Activated CD8-positive, alpha-beta memory T cell treated with anti-CD3 and anti-CD28 coated beads for 36 hours (primary cell): ENCODE measurements around the gene GARIN1A. TPM values are rescaled to one million over a fixed set of nuclear protein-coding genes. Genes with fewer than 3 reads are reported as not detected.

ENCODE experiments used
- CTCF ChIA-PET: fragments of 350-600 bp; sonication (Branson Sonifier 250); formaldehyde crosslinking; loops from one replicate; lab custom pipeline; 2021; ENCODE audit warnings: antibody characterized with exemption; lab: Charles Lee
- POLR2A ChIA-PET: fragments of 350-600 bp; sonication (Branson Sonifier 250); formaldehyde crosslinking; loops from one replicate; lab custom pipeline; 2021; ENCODE audit warnings: antibody characterized with exemption; lab: Charles Lee
- total RNA-seq, 2 experiments: library from RNA; stranded (reverse); gene quantifications; one replicate each; pipeline ENCODE4 v1.2.3, GENCODE V29; 2021

GARIN1A gene
- total RNA-seq, 2 experiments from 2014 or later: 0.21 to 0.30 TPM

DNA sequence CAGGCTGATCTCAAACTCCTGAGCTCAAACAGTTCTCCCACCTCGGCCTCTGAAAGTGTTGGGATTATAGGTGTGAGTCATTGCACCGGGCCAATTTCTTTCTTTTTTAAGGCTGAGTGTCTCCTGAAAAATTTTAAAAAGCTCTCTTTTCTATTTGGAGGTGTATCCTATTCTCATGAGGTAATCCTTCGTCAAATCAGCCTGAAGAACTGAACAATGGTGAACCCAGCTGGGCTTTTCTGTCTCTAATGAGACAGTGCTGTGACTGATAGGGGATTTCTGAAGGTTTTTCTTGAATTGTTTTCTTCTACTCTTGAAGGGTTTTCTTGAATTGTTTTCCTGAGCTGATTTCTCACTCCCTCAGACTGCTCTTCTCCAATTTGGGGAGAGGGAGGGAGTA lies 36.1 kb downstream of the GARIN1A start:
- POLR2A ChIA-PET: no interaction called here
- CTCF ChIA-PET: no interaction called here

- CTCF ChIA-PET: no interaction called here
- POLR2A ChIA-PET: no interaction called here
Observed at GRCh38 chr7:128708824-128709223, 36.7 kb downstream of the GARIN1A start.

DNA sequence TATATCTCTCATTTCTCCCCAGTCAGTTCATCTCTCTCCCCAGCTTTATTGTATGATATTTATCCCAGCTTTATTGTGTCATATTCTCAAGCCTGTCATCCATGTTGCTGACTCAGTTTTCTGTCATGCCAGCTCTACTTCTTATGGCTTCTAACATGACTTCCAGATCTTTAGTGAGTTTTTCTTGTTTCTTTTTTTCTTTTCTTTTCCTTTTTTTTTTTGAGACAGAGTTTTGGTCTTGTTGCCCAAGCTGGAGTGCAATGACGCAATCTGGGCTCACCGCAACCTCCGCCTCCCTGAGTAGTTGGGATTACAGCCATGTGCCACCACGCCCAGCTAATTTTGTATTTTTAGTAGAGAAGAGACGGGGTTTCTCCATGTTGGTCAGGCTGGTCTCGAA lies 38.4 kb downstream of the GARIN1A start:
- POLR2A ChIA-PET: no interaction called here
- CTCF ChIA-PET: no interaction called here

DNA sequence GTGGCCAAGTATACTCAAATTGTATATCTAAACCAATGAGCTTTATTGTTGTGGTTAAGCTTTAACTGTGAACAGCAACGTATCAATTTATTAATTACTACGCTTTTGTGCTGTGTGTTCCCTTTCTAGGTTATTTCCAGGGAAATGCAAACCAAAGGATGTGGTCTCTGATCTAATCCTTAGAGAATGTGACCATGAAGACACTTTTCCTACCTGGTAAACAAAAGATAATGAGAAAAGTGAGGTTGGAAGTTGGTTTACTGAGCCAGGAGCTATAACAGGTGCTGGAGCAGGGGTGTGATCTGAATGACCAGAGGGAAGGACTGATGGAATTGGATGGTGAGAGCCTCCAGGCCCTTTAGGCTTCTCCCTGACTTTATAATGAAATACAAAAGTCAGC lies 41.7 kb downstream of the GARIN1A start:
- ChIA-PET CTCF (no interaction called here), POLR2A (no interaction called here)

GRCh38 chr7:128714701-128715495 lies 42.8 kb downstream of the GARIN1A start:
- POLR2A ChIA-PET: no interaction called here
- CTCF ChIA-PET: no interaction called here

GRCh38 chr7:128718967-128719642 lies 47.0 kb downstream of the GARIN1A start:
- ChIA-PET CTCF (interaction anchor here (0.7 kb wide), 1 partner anchor 783 kb away, joined by 4 read pairs; no protein-coding TSS in a partner anchor), POLR2A (interaction anchor here (0.7 kb wide), 1 partner anchor 36 kb away, joined by 3 read pairs; no protein-coding TSS in a partner anchor)

GRCh38 chr7:128721376-128721775 lies 49.3 kb downstream of the GARIN1A start:
- CTCF ChIA-PET: no interaction called here
- POLR2A ChIA-PET: no interaction called here

Other genes with a start within 250 kb of the GARIN1A start
- gene HILPDA, start 216.4 kb upstream of the GARIN1A start, total RNA-seq: 10 to 100 TPM; 49.9 to 53.1 TPM
- gene METTL2B, start 195.5 kb upstream of the GARIN1A start, total RNA-seq: 10 to 100 TPM; 59.3 to 60.4 TPM
- gene CALU, start 67.1 kb downstream of the GARIN1A start, total RNA-seq: 10 to 100 TPM; 53.0 to 53.9 TPM
- gene OPN1SW, start 103.5 kb downstream of the GARIN1A start, total RNA-seq: not detected
- gene CCDC136, start 119.7 kb downstream of the GARIN1A start, total RNA-seq: 10 to 100 TPM in 1 of 2 experiments, 1 to 10 TPM in 1; 9.9 to 10.0 TPM
- gene FLNC, start 158.1 kb downstream of the GARIN1A start, total RNA-seq: under 1 TPM; 0.02 TPM
- 100 to 1,000 TPM; 145 to 152 TPM for gene ATP6V1F, start 190.6 kb downstream of the GARIN1A start, total RNA-seq
- under 1 TPM; 0.53 to 0.61 TPM for gene KCP, start 238.4 kb downstream of the GARIN1A start, total RNA-seq